ENCODE measurements around the gene CAPN12.
A peak's percentile ranks its signal among the peaks of the same experiment; 100 is the strongest.
"Not testable (repeated sequence)": the region's sequence is repeated elsewhere in the genome, so short reads cannot be mapped to it uniquely, and the experiment has no call there.

Gene CAPN12

GRCh38 chr19:38785187-38785699 is 41.0 kb upstream of the CAPN12 start:
- Histone ChIP-seq H3K27me3 (ENCODE audit: control insufficient read depth, insufficient read depth, low read length) (peaks cover 13% of the 10 kb centered on the region), H3K9ac (ENCODE audit: low read depth, low read length) (no peak overlapping the region), H3K4me1 (ENCODE audit: control insufficient read depth, insufficient read depth, low read length) (no peaks in the 10 kb centered on the region), H3K9me3 (replicated peaks; ENCODE audit: low read length) (no peaks in the 10 kb centered on the region), H3K4me3 (ENCODE audit: low read length) (no peak overlapping the region), H3K4me2 (ENCODE audit: low read length) (no peak overlapping the region), H3K36me3 (ENCODE audit: insufficient read depth, low read length) (no peaks in the 10 kb centered on the region)

DNA sequence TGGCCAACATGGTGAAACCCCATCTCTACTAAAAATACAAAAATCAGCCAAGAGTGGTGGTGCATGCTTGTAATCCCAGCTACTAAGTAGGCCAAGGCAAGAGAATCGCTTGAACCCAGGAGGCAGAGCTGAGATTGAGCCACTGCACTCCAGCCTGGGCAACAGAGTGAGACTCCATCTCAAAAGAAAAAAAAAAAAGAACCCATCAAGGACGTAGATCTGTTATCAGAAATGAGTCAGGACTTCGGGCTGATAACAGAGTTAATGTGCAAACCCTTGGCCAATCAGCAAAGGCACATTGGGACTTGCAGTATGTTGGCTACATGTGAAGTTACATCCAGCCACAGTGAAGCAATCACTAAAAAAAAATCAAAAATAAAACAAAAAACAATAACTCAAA is 40.0 kb upstream of the CAPN12 start:
- Histone ChIP-seq H3K9me3 (replicated peaks; ENCODE audit: low read length) (no peaks in the 10 kb centered on the region), H3K4me2 (ENCODE audit: low read length) (no peak overlapping the region), H3K4me1 (ENCODE audit: control insufficient read depth, insufficient read depth, low read length) (no peaks in the 10 kb centered on the region), H3K27me3 (ENCODE audit: control insufficient read depth, insufficient read depth, low read length) (peaks cover 18% of the 10 kb centered on the region), H3K4me3 (ENCODE audit: low read length) (no peak overlapping the region), H3K36me3 (ENCODE audit: insufficient read depth, low read length) (no peaks in the 10 kb centered on the region), H3K9ac (ENCODE audit: low read depth, low read length) (no peak overlapping the region)

DNA sequence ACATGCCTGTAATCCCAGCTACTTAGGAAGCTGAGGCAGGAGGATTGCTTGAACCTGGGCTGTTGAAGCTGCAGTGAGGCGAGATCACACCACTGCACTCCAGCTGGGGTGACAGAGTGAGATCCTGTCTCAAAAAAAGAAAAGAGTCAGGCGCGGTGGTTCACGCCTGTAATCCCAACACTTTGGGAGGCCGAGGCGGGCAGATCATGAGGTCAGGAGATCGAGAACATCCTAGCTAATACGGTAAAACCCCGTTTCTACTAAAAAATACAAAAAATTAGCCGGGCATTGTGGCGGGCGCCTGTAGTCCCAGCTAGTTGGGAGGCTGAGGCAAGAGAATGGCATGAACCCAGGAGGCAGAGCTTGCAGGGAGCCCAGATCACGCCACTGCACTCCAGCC is 37.9 kb upstream of the CAPN12 start:
- not testable (repeated sequence) for H3K9me3 ChIP-seq (replicated peaks; ENCODE audit: low read length); H3K4me1 ChIP-seq (ENCODE audit: control insufficient read depth, insufficient read depth, low read length); H3K4me2 ChIP-seq (ENCODE audit: low read length); H3K9ac ChIP-seq (ENCODE audit: low read depth, low read length); H3K36me3 ChIP-seq (ENCODE audit: insufficient read depth, low read length); H3K4me3 ChIP-seq (ENCODE audit: low read length)
- peaks cover 23% of the 10 kb centered on the region for H3K27me3 ChIP-seq (ENCODE audit: control insufficient read depth, insufficient read depth, low read length)

DNA sequence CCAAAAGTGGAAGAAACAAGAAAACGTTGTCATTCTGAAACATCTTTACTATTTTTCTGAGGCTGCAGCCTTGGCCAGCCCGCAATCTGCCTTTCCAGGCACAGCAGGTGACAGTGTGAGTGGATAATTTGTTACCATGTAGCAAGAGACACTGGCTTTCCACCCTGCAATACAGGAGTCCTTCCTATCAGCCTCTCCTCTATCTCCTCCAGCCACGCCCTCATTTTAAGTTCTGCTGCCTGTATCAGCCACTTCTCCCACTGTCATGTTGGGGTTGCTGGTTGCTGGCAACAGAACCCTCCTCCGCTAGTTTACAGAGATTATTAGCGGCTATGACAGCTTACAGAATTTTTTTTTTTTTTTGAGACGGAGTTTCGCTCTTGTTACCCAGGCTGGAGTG is 36.8 kb upstream of the CAPN12 start:
- Histone ChIP-seq H3K9ac (ENCODE audit: low read depth, low read length) (no peak overlapping the region), H3K36me3 (ENCODE audit: insufficient read depth, low read length) (no peaks in the 10 kb centered on the region), H3K4me1 (ENCODE audit: control insufficient read depth, insufficient read depth, low read length) (no peaks in the 10 kb centered on the region), H3K4me2 (ENCODE audit: low read length) (no peak overlapping the region), H3K27me3 (ENCODE audit: control insufficient read depth, insufficient read depth, low read length) (peaks cover 23% of the 10 kb centered on the region), H3K4me3 (ENCODE audit: low read length) (no peak overlapping the region), H3K9me3 (replicated peaks; ENCODE audit: low read length) (no peaks in the 10 kb centered on the region)

DNA sequence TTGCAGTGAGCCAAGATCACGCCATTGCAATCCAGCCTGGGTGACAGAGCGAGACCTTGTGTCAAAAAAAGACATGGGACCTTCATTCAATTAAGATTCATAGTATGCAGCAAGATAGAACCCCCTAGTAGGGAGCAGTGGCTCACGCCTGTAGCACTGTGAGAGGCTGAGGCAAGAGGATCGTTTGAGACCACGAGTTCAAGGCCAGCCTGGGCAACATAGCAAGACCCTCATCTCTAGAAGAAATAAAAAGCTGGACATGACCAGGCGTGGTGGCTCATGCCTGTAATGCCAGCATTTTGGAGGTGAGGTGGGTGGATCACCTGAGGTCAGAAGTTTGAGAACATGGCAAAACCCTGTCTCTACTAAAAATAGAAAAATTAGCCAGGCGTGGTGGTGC is 36.2 kb upstream of the CAPN12 start:
- H3K4me3 ChIP-seq (ENCODE audit: low read length) = no peak overlapping the region
- H3K4me2 ChIP-seq (ENCODE audit: low read length) = no peak overlapping the region
- H3K4me1 ChIP-seq (ENCODE audit: control insufficient read depth, insufficient read depth, low read length) = no peaks in the 10 kb centered on the region
- peaks cover 23% of the 10 kb centered on the region for H3K27me3 ChIP-seq (ENCODE audit: control insufficient read depth, insufficient read depth, low read length)
- no peaks in the 10 kb centered on the region for H3K9me3 ChIP-seq (replicated peaks; ENCODE audit: low read length)
- H3K36me3 ChIP-seq (ENCODE audit: insufficient read depth, low read length) = no peaks in the 10 kb centered on the region
- H3K9ac ChIP-seq (ENCODE audit: low read depth, low read length) = no peak overlapping the region

- Histone ChIP-seq H3K4me1 (ENCODE audit: control insufficient read depth, insufficient read depth, low read length) (no peaks in the 10 kb centered on the region), H3K27me3 (ENCODE audit: control insufficient read depth, insufficient read depth, low read length) (peaks cover 23% of the 10 kb centered on the region), H3K9ac (ENCODE audit: low read depth, low read length) (no peak overlapping the region), H3K36me3 (ENCODE audit: insufficient read depth, low read length) (no peaks in the 10 kb centered on the region), H3K9me3 (replicated peaks; ENCODE audit: low read length) (no peaks in the 10 kb centered on the region), H3K4me3 (ENCODE audit: low read length) (no peak overlapping the region), H3K4me2 (ENCODE audit: low read length) (no peak overlapping the region)
Observed at GRCh38 chr19:38778733-38779132, 34.5 kb upstream of the CAPN12 start.

DNA sequence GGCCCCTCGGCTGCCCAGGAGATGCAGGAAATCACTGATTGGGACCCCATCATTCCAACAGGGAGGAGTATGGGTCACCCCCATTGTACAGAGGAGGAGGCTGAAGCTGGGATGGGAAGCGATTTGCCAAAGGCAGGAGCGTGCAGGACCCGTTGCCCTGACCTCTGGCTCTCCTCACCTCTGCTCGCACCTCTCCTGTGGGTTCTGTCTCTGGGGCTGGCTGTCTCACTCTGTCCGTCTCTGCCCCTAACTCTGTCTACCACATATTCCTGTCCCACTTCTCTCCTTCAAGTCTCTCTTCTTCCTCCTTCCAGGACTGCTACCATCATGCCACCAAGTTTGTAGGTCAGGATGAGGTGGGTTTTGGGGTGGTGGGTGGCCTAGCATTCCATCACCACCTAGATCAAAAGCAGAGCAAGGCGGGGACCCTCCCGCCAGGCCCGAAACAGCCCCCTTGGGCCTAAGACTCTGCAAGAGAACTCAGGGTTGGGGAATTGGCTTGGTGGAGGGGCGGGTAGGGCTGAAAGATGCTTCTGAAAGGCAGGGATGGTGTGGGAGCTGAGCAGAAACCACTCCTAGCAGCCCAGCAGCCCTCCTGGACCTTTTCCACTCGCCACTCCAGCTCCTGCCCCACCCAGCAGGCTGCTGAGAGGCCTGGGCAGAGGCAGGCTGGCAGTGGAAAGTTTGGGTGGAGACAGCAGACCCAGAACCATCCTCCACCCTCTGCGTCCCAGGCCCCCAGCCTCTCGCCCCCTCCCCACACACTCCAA is 30.1 kb upstream of the CAPN12 start:
- Histone ChIP-seq H3K4me1 (ENCODE audit: control insufficient read depth, insufficient read depth, low read length) (peaks cover 6% of the 10 kb centered on the region), H3K36me3 (ENCODE audit: insufficient read depth, low read length) (no peaks in the 10 kb centered on the region), H3K27me3 (ENCODE audit: control insufficient read depth, insufficient read depth, low read length) (peaks cover 5% of the 10 kb centered on the region), H3K9ac (ENCODE audit: low read depth, low read length) (no peak overlapping the region), H3K4me2 (ENCODE audit: low read length) (no peak overlapping the region), H3K9me3 (replicated peaks; ENCODE audit: low read length) (no peaks in the 10 kb centered on the region), H3K4me3 (ENCODE audit: low read length) (no peak overlapping the region)

DNA sequence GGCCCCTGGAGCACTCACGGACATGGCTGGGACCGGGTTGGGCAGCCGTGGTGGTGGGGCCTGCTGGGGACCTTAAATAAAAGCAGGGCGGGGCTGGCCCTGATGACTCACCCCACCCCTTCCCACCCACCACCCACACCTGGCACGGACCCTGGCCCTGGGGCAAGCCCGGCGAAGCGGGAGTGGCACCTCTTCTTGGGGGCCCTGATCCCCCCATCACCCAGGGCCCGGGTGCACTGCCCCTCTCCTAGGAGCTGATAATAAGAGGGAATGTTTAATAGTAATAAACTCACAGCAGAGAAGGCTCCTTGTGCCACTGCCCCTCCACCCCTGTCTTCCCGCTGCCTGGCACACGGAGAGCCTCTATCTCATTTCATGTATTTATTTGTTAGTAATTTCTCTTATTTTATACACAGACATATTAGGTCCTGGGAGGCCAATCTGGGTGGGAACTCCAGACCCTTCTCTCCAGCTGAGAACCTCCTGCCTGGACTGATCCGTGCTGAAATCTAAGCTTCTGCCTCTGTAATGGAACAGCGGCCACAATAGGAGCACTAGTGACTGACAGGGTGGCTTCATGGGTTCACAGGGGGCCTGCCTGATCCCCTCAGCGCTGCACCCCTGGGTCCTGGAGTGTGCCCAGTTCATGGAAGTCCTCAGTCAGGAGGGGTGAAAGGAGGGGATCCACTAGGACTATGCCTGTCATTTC is 29.3 kb upstream of the CAPN12 start, which contains the start of gene LGALS7:
Gene LGALS7 (minus strand): TSS at position 49 of the 709 bp plus-strand sequence. CDS start 25 bp downstream, at position 24.
- Histone ChIP-seq H3K4me3 (ENCODE audit: low read length) (no peak within 1 kb of the TSS), H3K9ac (ENCODE audit: low read depth, low read length) (no peak within 1 kb of the TSS), H3K36me3 (ENCODE audit: insufficient read depth, low read length) (no peaks in the 10 kb centered on the region)

GRCh38 chr19:38771569-38771968 is 27.3 kb upstream of the CAPN12 start:
- not testable (repeated sequence) for H3K36me3 ChIP-seq (ENCODE audit: insufficient read depth, low read length); H3K27me3 ChIP-seq (ENCODE audit: control insufficient read depth, insufficient read depth, low read length); H3K9ac ChIP-seq (ENCODE audit: low read depth, low read length); H3K9me3 ChIP-seq (replicated peaks; ENCODE audit: low read length); H3K4me3 ChIP-seq (ENCODE audit: low read length); H3K4me1 ChIP-seq (ENCODE audit: control insufficient read depth, insufficient read depth, low read length); H3K4me2 ChIP-seq (ENCODE audit: low read length)

More for the DNA sequence above, 29.3 kb upstream of the CAPN12 start, which contains the start of gene LGALS7:
- H3K27me3 ChIP-seq (ENCODE audit: control insufficient read depth, insufficient read depth, low read length) = peaks cover 2% of the 10 kb centered on the region
- H3K4me2 ChIP-seq (ENCODE audit: low read length) = no peak within 1 kb of the TSS
- no peaks in the 10 kb centered on the region for H3K9me3 ChIP-seq (replicated peaks; ENCODE audit: low read length)
- H3K4me1 ChIP-seq (ENCODE audit: control insufficient read depth, insufficient read depth, low read length) = peaks cover 6% of the 10 kb centered on the region

GRCh38 chr19:38770949-38771275 is 26.6 kb upstream of the CAPN12 start:
- not testable (repeated sequence) for H3K4me1 ChIP-seq (ENCODE audit: control insufficient read depth, insufficient read depth, low read length); H3K9me3 ChIP-seq (replicated peaks; ENCODE audit: low read length); H3K4me2 ChIP-seq (ENCODE audit: low read length); H3K9ac ChIP-seq (ENCODE audit: low read depth, low read length); H3K27me3 ChIP-seq (ENCODE audit: control insufficient read depth, insufficient read depth, low read length); H3K4me3 ChIP-seq (ENCODE audit: low read length); H3K36me3 ChIP-seq (ENCODE audit: insufficient read depth, low read length)

- Histone ChIP-seq H3K4me3 (ENCODE audit: low read length) (peak overlapping the region; percentile 47), H3K4me2 (ENCODE audit: low read length) (peak overlapping the region; percentile 21)
- not testable (repeated sequence) for H3K27me3 ChIP-seq (ENCODE audit: control insufficient read depth, insufficient read depth, low read length); H3K9ac ChIP-seq (ENCODE audit: low read depth, low read length); H3K4me1 ChIP-seq (ENCODE audit: control insufficient read depth, insufficient read depth, low read length); H3K36me3 ChIP-seq (ENCODE audit: insufficient read depth, low read length); H3K9me3 ChIP-seq (replicated peaks; ENCODE audit: low read length)
Observed at GRCh38 chr19:38770228-38770948, 26.1 kb upstream of the CAPN12 start.

Measured in skeletal muscle satellite cell (primary cell).